ENCODE measurements around the gene ZEB2. TPM values are rescaled to one million over a fixed set of nuclear protein-coding genes. Genes with fewer than 3 reads are reported as not detected.

ZEB2 gene
- total RNA-seq, 1 experiment from 2014 or later = 1.2 TPM

DNA sequence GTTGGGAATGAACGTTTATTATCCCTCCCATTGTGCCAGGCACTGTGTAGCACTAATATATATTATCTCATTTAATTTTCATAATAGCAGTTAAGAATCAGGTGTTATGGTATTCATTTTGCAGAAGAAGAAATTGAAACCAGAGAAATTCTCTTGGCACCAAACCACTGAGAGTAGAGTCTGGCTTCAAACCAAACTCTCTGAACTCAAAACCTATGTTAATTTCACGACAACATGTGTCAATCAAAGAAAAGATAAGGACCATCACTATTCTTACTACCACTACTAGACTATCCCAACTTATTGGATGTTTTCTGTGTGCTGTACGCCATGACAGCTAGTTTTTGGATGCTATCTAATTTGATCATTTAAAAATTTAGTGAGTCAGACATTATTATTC is 24.1 kb upstream of the ZEB2 start:
- H3K4me1 ChIP-seq (ENCODE audit: insufficient read depth, low read length) = peaks cover 2% of the 10 kb centered on the region; the same call in 1 of the 2 replicates
- WGBS (ENCODE audit: extremely low coverage, insufficient read length, low lambda C conversion rate) = no CpG with 5 or more reads among the region's 3 CpGs
- Mint-ChIP-seq H3K27me3 (ENCODE audit: low read depth) (no peaks in the 10 kb centered on the region), H3K27ac (0 out of 7 replicates have a peak overlapping the region, but pooled peaks of 1 of the 3 experiments have one; percentile 50), H3K9me3 (no peaks in the 10 kb centered on the region), H3K4me3 (no peak overlapping the region), H3K36me3 (ENCODE audit: insufficient read depth in 1 of 3, low read depth in 3 of 3) (no peaks in the 10 kb centered on the region), H3K4me1 (peaks cover 4 to 5% of the 10 kb centered on the region in 2 experiments; a peak in 1 of 4 replicates)
- no peak for DNase-seq
- no peaks in the 10 kb centered on the region for H3K23me2 ChIP-seq (ENCODE audit: insufficient read length, low read depth, low read length, poor library complexity, severe bottlenecking)
- H2BK12ac ChIP-seq (ENCODE audit: insufficient read length, low read depth, low read length) = no peak overlapping the region
- H3K18ac ChIP-seq (ENCODE audit: insufficient read length, low read depth, low read length) = no peak overlapping the region
- no peak overlapping the region for H4K8ac ChIP-seq (replicated peaks; ENCODE audit: insufficient read length, low read depth, low read length)
- no peak overlapping the region for H2BK120ac ChIP-seq (ENCODE audit: low read depth, low read length, poor library complexity, severe bottlenecking)
- no peaks in the 10 kb centered on the region for H3K9me3 ChIP-seq (ENCODE audit: control insufficient read depth, low read depth, low read length)
- H4K91ac ChIP-seq (ENCODE audit: insufficient read length, low read depth, low read length) = no peak overlapping the region
- H3K4ac ChIP-seq (ENCODE audit: low read depth, low read length) = no peak overlapping the region
- H2AFZ ChIP-seq (ENCODE audit: low read length) = no peak overlapping the region
- H2BK15ac ChIP-seq (ENCODE audit: low read depth, low read length) = no peak overlapping the region
- H2BK5ac ChIP-seq (ENCODE audit: insufficient read length, low read length) = no peak overlapping the region
- no peak overlapping the region for H3K27ac ChIP-seq (ENCODE audit: insufficient read length, low read depth, low read length)
- no peak overlapping the region for H3T11ph ChIP-seq (ENCODE audit: low read length)
- H3K14ac ChIP-seq (ENCODE audit: insufficient read depth, low read length) = no peak overlapping the region
- no peak overlapping the region for H2BK20ac ChIP-seq (ENCODE audit: low read depth, low read length, poor library complexity, severe bottlenecking)
- H3K27me3 ChIP-seq (ENCODE audit: insufficient read depth, low read length) = no peaks in the 10 kb centered on the region
- no peaks in the 10 kb centered on the region for H4K20me1 ChIP-seq (ENCODE audit: control insufficient read depth, insufficient read depth, insufficient read length)
- no peak overlapping the region for H3K9ac ChIP-seq (ENCODE audit: extremely low read depth, insufficient read length, low read length)
- H3K79me2 ChIP-seq (ENCODE audit: insufficient read depth, low read length) = no peaks in the 10 kb centered on the region
- no peak overlapping the region for H4K5ac ChIP-seq (ENCODE audit: insufficient read length, low read depth, low read length)
- H3K23ac ChIP-seq (ENCODE audit: insufficient read length, low read depth, low read length) = no peak overlapping the region
- no peak overlapping the region for H3K56ac ChIP-seq (ENCODE audit: insufficient read length, low read depth, low read length)
- no peak overlapping the region for H2AK5ac ChIP-seq (ENCODE audit: insufficient read length, low read length)
- TF ChIP-seq, protein P1, sequence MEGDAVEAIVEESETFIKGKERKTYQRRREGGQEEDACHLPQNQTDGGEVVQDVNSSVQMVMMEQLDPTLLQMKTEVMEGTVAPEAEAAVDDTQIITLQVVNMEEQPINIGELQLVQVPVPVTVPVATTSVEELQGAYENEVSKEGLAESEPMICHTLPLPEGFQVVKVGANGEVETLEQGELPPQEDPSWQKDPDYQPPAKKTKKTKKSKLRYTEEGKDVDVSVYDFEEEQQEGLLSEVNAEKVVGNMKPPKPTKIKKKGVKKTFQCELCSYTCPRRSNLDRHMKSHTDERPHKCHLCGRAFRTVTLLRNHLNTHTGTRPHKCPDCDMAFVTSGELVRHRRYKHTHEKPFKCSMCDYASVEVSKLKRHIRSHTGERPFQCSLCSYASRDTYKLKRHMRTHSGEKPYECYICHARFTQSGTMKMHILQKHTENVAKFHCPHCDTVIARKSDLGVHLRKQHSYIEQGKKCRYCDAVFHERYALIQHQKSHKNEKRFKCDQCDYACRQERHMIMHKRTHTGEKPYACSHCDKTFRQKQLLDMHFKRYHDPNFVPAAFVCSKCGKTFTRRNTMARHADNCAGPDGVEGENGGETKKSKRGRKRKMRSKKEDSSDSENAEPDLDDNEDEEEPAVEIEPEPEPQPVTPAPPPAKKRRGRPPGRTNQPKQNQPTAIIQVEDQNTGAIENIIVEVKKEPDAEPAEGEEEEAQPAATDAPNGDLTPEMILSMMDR (conservative IDR thresholded peaks at IDR 0.05) = no peak
- H3K4me2 ChIP-seq (ENCODE audit: insufficient read depth, insufficient read length, low read length) = no peak overlapping the region
- no peaks in the 10 kb centered on the region for H3K79me1 ChIP-seq (ENCODE audit: insufficient read depth, low read depth, low read length, poor library complexity, severe bottlenecking)

Data from H9 (cell line).